SK-N-MC (cell line): ENCODE measurements around the gene C7.

Experiments
- FOXP2 ChIP-seq: optimal IDR thresholded peaks from 2 replicates; pipeline ENCODE3; 2011; ENCODE audit warnings: mild to moderate bottlenecking, moderate library complexity; ENCODE audit not compliant: insufficient read depth; ENCODE audit errors: extremely low read length, control extremely low read depth
- POLR2AphosphoS5 ChIP-seq: IDR thresholded peaks from 2 replicates; pipeline ENCODE4 v1.6.1; 2012; ENCODE audit warnings: mild to moderate bottlenecking, low read depth, low read length, borderline replicate concordance

DNA sequence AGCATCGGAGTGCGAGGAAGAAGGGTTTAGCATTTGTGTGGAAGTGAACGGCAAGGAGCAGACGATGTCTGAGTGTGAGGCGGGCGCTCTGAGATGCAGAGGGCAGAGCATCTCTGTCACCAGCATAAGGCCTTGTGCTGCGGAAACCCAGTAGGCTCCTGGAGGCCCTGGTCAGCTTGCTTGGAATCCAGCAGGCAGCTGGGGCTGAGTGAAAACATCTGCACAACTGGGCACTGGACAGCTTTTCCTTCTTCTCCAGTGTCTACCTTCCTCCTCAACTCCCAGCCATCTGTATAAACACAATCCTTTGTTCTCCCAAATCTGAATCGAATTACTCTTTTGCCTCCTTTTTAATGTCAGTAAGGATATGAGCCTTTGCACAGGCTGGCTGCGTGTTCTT, 72.1 kb downstream of the C7 start:
- TF ChIP-seq FOXP2 (no peak), POLR2AphosphoS5 (no peak)
